Measurements from ENCODE around the gene SKIDA1.

DNA sequence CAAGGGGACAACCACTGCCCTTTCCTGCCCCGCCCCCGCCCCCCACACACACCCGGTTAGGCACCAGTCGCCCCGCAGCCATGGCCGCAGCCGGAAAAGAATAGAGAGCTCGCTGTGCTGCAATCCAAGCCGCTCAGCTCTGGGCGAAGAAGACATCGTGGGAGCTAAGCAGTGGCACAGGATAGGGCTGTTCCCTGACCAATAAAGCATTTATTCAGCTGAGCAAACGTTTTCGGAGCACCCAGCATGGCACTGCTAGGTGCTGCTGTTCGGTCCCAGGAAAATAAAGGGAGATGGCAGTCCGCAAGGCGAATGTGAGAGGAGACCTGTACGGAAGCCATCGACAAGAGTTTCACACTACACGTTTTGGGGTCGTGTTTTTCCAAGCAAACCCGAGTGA, 18.3 kb downstream of the SKIDA1 start:
- TF ChIP-seq, protein P1, sequence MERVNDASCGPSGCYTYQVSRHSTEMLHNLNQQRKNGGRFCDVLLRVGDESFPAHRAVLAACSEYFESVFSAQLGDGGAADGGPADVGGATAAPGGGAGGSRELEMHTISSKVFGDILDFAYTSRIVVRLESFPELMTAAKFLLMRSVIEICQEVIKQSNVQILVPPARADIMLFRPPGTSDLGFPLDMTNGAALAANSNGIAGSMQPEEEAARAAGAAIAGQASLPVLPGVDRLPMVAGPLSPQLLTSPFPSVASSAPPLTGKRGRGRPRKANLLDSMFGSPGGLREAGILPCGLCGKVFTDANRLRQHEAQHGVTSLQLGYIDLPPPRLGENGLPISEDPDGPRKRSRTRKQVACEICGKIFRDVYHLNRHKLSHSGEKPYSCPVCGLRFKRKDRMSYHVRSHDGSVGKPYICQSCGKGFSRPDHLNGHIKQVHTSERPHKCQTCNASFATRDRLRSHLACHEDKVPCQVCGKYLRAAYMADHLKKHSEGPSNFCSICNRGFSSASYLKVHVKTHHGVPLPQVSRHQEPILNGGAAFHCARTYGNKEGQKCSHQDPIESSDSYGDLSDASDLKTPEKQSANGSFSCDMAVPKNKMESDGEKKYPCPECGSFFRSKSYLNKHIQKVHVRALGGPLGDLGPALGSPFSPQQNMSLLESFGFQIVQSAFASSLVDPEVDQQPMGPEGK (tag by site-specific recombination; IDR thresholded peaks at IDR 0.05), result no peak
- TF ChIP-seq, protein P2, sequence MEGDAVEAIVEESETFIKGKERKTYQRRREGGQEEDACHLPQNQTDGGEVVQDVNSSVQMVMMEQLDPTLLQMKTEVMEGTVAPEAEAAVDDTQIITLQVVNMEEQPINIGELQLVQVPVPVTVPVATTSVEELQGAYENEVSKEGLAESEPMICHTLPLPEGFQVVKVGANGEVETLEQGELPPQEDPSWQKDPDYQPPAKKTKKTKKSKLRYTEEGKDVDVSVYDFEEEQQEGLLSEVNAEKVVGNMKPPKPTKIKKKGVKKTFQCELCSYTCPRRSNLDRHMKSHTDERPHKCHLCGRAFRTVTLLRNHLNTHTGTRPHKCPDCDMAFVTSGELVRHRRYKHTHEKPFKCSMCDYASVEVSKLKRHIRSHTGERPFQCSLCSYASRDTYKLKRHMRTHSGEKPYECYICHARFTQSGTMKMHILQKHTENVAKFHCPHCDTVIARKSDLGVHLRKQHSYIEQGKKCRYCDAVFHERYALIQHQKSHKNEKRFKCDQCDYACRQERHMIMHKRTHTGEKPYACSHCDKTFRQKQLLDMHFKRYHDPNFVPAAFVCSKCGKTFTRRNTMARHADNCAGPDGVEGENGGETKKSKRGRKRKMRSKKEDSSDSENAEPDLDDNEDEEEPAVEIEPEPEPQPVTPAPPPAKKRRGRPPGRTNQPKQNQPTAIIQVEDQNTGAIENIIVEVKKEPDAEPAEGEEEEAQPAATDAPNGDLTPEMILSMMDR (tag by site-specific recombination; IDR thresholded peaks at IDR 0.05), result no peak
- TF ChIP-seq, protein P3, sequence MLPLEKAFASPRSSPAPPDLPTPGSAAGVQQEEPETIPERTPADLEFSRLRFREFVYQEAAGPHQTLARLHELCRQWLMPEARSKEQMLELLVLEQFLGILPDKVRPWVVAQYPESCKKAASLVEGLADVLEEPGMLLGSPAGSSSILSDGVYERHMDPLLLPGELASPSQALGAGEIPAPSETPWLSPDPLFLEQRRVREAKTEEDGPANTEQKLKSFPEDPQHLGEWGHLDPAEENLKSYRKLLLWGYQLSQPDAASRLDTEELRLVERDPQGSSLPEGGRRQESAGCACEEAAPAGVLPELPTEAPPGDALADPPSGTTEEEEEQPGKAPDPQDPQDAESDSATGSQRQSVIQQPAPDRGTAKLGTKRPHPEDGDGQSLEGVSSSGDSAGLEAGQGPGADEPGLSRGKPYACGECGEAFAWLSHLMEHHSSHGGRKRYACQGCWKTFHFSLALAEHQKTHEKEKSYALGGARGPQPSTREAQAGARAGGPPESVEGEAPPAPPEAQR (tag by site-specific recombination; IDR thresholded peaks at IDR 0.05), result no peak
- TF ChIP-seq ZNF350 (tag by site-specific recombination; IDR thresholded peaks at IDR 0.05) (no peak), ZNF426 (tag by site-specific recombination; IDR thresholded peaks at IDR 0.05) (no peak)
- TF ChIP-seq, protein P4, sequence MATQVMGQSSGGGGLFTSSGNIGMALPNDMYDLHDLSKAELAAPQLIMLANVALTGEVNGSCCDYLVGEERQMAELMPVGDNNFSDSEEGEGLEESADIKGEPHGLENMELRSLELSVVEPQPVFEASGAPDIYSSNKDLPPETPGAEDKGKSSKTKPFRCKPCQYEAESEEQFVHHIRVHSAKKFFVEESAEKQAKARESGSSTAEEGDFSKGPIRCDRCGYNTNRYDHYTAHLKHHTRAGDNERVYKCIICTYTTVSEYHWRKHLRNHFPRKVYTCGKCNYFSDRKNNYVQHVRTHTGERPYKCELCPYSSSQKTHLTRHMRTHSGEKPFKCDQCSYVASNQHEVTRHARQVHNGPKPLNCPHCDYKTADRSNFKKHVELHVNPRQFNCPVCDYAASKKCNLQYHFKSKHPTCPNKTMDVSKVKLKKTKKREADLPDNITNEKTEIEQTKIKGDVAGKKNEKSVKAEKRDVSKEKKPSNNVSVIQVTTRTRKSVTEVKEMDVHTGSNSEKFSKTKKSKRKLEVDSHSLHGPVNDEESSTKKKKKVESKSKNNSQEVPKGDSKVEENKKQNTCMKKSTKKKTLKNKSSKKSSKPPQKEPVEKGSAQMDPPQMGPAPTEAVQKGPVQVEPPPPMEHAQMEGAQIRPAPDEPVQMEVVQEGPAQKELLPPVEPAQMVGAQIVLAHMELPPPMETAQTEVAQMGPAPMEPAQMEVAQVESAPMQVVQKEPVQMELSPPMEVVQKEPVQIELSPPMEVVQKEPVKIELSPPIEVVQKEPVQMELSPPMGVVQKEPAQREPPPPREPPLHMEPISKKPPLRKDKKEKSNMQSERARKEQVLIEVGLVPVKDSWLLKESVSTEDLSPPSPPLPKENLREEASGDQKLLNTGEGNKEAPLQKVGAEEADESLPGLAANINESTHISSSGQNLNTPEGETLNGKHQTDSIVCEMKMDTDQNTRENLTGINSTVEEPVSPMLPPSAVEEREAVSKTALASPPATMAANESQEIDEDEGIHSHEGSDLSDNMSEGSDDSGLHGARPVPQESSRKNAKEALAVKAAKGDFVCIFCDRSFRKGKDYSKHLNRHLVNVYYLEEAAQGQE (tag by site-specific recombination; IDR thresholded peaks at IDR 0.05), result no peak
